Hippocampal formation (tissue), 2 donors: Measurements from ENCODE around the gene ACP7.
"Not testable (repeated sequence)": the region's sequence is repeated elsewhere in the genome, so short reads cannot be mapped to it uniquely, and the experiment has no call there.

Source experiments
- DNase-seq, 2 donors: peaks; one replicate each; lab custom pipeline; 2025; lab: John Stamatoyannopoulos, UW

ACP7 gene

GRCh38 chr19:39077323-39077722 lies 6.8 kb upstream of the ACP7 start:
- no peak for DNase-seq

- DNase-seq = peak; percentile 54 to 87
Measured at GRCh38 chr19:39078436-39079200, 5.5 kb upstream of the ACP7 start.

- no peak for DNase-seq
Measured at GRCh38 chr19:39080431-39080830, 3.7 kb upstream of the ACP7 start.

GRCh38 chr19:39082167-39082566 lies 2.0 kb upstream of the ACP7 start:
- DNase-seq = no peak

- peak; percentile 14 for DNase-seq
Measured at GRCh38 chr19:39082745-39083598, 1.2 kb upstream of the ACP7 start.

- DNase-seq = no peak
Measured at GRCh38 chr19:39083599-39083982, 577 bp upstream of the ACP7 start.

- DNase-seq = no peak
Measured at GRCh38 chr19:39084732-39085080, 538 bp downstream of the ACP7 start.

GRCh38 chr19:39085392-39085791 lies 1.2 kb downstream of the ACP7 start:
- DNase-seq = no peak

- DNase-seq = no peak
Measured at GRCh38 chr19:39086386-39086785, 2.2 kb downstream of the ACP7 start.

GRCh38 chr19:39087907-39088686 lies 3.9 kb downstream of the ACP7 start:
- no peak for DNase-seq

GRCh38 chr19:39090016-39090415 lies 5.8 kb downstream of the ACP7 start:
- not testable (repeated sequence) for DNase-seq

GRCh38 chr19:39090881-39091280 lies 6.7 kb downstream of the ACP7 start:
- no peak for DNase-seq

- not testable (repeated sequence) for DNase-seq
Measured at GRCh38 chr19:39095799-39096540, 11.8 kb downstream of the ACP7 start.

GRCh38 chr19:39097299-39097698 lies 13.1 kb downstream of the ACP7 start:
- DNase-seq = no peak

GRCh38 chr19:39097721-39098120 lies 13.6 kb downstream of the ACP7 start:
- DNase-seq = no peak

- DNase-seq = no peak
Measured at GRCh38 chr19:39098365-39099269, 14.4 kb downstream of the ACP7 start.

GRCh38 chr19:39099341-39099740 lies 15.2 kb downstream of the ACP7 start:
- DNase-seq = no peak

- DNase-seq = no peak
Measured at GRCh38 chr19:39100500-39101166, 16.5 kb downstream of the ACP7 start.

- no peak for DNase-seq
Measured at GRCh38 chr19:39103151-39103550, 19.0 kb downstream of the ACP7 start.

GRCh38 chr19:39104186-39104596 lies 20.0 kb downstream of the ACP7 start:
- peak in 1 of 2 donors; percentile 16 for DNase-seq
